ENCODE data around the gene FGF14.
"Not testable (repeated sequence)": the region's sequence is repeated elsewhere in the genome, so short reads cannot be mapped to it uniquely, and the experiment has no call there.

FGF14 gene

DNA sequence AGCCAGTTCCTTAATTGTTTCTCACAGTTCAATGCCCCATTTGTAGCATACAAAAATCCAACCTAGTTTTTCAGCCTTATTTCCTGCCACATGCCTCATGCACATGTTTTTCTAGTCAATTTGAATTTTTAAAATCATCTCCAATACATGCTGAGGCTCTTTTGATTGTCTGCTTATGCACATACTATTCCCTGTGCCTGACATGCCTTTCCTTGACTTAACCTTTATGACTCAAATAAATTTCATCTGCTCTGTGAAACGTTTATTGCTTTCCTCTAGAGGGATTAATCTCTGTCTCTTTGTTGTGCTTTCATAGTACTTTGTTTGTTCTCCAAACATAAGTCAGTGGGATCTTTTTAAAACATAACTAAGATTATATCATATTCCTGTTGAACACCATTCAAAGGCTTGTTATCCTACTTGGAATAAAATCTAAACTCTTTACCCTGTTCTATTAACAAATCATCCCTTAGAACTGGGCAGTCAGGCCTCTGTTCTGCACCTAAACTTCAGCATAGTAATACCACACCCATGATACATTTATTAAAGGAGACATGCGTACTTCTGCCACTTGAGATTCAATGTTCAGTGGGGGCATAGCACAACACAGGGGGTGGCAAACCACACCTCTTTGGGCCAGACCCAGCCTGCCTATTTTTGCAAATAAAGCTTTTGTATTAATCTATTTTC is 346.6 kb downstream of the FGF14 start:
- in situ Hi-C loops (cut with MboI; ENCODE audit: low sequenced_read_pairs), result no loop called here

GRCh38 chr13:102049853-102050252 is 352.0 kb downstream of the FGF14 start:
- in situ Hi-C loops (cut with MboI; ENCODE audit: low sequenced_read_pairs), result no loop called here

DNA sequence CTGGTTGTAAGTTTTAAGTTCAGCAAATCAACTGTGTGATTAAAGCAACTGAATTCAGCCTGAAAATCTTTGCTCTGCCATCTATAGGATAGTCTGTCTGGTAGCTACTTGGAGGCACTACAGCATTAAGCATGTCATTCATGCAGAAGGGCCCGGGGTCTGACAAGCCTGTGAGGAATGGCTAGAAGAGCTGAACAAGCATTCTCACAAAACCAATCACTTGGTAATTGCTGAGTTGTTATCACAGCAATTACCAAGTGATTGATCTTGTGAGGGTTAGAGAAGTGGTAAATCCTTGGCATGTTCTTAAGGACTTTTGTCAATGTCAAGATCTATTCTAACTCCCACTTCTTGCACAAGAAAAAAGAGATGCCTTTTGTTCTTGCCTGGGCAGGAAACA is 356.1 kb downstream of the FGF14 start:
- in situ Hi-C loops (cut with MboI; ENCODE audit: low sequenced_read_pairs), result no loop called here

- in situ Hi-C loops (cut with MboI; ENCODE audit: low sequenced_read_pairs), result no loop called here
These were observed 359.1 kb downstream of the FGF14 start for GRCh38 chr13:102042746-102043145.

- in situ Hi-C loops (cut with MboI; ENCODE audit: low sequenced_read_pairs), result no loop called here
These were observed 360.3 kb downstream of the FGF14 start for GRCh38 chr13:102041544-102041943.

DNA sequence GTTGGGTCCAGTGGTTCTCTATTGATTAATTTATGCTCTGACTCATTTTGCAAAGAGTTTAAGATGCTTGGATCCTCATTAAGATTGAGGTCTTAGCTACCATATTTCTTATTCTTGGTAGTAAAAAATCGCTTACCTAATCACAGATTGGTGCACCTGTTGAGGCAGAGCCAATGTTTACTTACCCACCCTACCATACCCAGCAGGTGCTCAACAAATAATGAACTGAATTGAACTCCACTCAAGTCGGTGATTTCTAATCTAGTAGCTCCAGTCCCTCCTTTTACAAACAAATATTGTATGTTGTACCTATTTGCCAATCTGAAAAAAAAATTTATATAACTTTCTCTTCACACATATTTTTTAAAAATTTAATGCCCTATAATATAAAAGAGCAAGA is 361.0 kb downstream of the FGF14 start:
- in situ Hi-C loops (cut with MboI; ENCODE audit: low sequenced_read_pairs), result no loop called here

DNA sequence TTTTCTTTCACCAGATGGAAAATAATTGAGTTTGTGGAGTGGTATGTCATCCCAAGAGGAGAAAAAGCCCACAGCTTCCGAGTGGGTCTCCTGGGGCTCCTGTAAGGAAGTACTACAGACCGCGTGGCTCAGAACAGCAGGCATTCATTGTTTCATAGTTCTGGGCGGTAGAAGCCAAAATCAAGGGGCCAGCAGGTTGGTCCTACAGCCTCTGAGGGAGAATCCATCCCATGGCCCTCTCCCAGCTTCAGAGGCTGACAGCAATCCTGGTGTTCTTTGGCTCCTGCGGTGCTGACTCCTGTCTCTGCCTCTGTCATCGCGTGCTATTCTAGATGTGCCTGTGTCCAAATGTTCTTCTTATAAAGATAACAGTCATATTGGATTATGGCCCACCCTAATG is 362.6 kb downstream of the FGF14 start:
- in situ Hi-C loops (cut with MboI; ENCODE audit: low sequenced_read_pairs), result no loop called here

- in situ Hi-C loops (cut with MboI; ENCODE audit: low sequenced_read_pairs), result no loop called here
These were observed 363.1 kb downstream of the FGF14 start for GRCh38 chr13:102038787-102039186.

DNA sequence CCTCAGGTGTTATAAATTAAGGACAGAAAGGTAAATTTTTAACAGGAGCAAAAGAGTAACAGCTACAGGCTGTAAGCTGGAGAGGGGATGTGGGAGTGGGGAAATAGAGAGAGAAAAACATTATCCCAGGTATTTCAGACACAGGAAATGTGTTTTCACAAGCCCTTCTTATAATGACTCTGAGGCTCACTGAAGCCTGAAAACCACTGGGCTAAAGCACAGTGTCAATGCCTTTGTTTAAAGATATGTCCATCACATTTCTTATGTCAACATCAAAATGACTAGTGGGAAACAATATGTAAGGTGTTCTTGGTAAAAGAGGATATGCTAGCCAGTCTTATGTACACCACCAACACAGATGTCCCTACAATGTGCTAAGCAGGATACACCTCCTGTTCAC is 365.9 kb downstream of the FGF14 start:
- in situ Hi-C loops (cut with MboI; ENCODE audit: low sequenced_read_pairs), result no loop called here

GRCh38 chr13:102033857-102034331 is 368.0 kb downstream of the FGF14 start:
- in situ Hi-C loops (cut with MboI; ENCODE audit: low sequenced_read_pairs), result no loop called here

DNA sequence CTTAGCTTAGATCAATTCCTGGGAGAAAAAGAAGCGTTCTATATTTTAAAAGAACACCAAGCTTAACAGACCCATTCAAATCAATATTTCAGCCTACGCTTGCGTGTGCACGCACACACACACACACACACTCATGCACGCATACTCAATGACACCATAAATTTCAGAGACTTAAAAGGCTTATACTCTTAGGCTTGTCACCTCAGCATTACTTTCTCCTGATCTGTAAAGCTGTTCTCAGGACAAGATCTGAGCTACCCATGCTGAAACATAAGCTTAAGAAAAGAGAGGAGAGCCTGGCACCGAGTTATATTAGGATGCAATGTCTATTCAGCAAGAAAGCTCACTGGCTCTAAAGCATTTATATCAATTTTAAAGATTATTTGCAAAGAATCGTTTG is 368.5 kb downstream of the FGF14 start:
- in situ Hi-C loops (cut with MboI; ENCODE audit: low sequenced_read_pairs), result no loop called here

DNA sequence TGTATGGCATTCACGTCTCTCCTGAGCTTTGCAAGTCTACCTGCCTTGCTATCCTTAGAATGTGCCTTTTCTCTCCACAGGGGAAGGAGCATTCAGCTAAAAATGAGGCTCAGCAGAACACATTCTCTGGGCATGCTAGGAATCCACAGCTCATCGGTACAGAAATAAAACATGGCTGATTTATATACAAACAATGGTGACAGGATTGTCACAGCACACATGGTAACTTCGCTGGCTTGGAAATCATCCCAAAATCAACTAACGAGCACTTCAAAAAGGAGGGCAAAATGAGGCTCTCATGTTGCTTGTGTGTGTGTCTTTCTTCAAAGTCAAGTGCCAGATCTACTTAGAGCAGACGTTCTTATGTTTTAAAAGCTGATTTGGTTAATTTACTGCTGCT is 373.0 kb downstream of the FGF14 start:
- in situ Hi-C loops (cut with MboI; ENCODE audit: low sequenced_read_pairs), result no loop called here

GRCh38 chr13:102028206-102028605 is 373.6 kb downstream of the FGF14 start:
- in situ Hi-C loops (cut with MboI; ENCODE audit: low sequenced_read_pairs), result no loop called here

- in situ Hi-C loops (cut with MboI; ENCODE audit: low sequenced_read_pairs), result no loop called here
These were observed 380.1 kb downstream of the FGF14 start for GRCh38 chr13:102021777-102022176.

DNA sequence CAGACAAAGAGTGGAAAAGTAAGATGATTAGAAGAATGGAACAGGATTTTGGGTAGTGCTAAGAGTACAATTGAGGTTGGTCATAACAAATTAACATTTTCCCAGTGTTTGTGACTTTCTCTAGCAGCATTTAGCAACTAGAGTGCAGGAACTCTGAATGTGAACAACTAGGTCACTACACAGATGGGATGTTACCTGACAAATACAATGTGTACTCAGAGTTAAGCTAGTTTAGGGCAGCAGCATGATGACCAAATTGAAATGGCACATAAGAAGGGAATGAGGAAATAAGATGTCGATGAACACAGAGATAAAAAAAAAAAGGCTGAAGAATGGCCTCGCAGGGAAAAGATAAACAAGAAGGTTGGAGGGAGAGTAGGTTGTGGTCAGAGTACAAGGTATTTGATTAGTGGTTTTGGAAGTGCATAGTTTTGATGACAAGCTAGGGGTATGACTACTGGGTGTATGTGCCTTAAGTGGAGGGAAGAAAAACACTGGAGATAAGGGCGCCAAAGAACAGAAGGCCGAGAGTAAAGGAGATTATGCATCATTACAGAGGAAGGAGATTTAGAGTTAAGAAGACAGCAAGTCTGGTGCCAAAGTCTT is 381.1 kb downstream of the FGF14 start:
- in situ Hi-C loops (cut with MboI; ENCODE audit: low sequenced_read_pairs), result no loop called here

GRCh38 chr13:102018716-102019115 is 383.1 kb downstream of the FGF14 start:
- in situ Hi-C loops (cut with MboI; ENCODE audit: low sequenced_read_pairs), result no loop called here

DNA sequence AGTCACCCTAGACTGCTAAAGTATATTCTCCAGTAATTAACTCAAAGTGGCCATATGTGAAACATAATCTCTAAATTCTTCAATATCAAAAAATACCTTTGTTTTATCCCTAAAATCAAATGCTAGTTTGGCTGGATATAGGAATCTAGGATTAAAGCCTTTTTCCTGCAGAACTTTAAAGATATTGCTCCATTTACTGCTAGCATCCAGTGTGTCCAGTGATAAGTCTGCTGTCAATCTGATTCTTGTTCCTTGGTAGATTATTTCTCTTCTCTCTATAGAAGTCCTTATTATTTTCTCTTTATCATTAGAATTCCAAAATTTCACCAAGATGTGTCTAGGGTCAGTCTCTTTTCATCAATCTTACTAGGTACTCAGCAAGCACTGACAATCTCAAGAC is 384.6 kb downstream of the FGF14 start:
- in situ Hi-C loops (cut with MboI; ENCODE audit: low sequenced_read_pairs), result no loop called here

DNA sequence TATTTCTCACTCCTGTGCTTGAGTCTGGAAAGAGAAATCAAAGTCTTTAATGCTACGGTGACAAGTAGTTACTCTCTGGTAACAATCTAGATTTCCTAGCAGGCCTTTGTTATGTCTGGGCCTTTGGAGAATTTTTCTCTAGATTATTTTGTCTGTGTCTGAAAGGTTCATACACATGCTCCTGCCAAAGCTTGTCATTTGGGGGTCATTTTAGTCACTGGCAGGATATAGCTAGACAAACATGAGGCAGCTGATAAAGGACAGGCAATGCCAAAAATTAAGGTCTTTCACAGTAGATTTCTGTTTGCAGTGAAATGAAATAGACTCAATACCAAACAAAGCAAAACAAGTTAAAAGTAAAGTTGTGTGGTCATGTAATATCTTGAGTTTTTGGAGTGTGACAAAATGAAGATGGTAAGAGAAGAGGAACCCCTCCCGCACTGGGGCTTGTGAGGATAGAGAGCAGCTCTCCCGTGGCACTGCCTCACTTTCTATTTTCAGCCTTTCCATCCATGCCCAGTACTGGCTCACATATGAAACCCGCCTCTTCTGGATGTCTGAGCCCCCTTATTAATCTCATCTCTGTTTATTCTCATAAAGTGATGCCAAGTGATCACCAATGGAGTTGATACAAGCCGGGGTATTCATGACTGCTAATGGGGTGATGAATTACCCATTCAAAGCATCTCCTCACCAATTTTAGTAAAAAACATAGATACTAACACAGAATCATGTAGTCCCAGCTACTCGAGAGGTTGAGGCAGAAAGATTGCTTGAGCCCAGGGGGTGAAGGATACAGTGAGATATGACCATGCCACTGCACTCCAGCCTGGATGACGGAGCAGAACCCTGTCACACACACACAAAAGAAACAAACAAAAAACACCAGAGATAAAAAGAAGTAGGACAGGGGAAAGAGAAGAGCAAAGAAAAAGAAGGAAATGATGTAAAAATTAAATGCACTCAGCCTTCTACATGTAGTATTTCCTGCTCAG is 389.3 kb downstream of the FGF14 start:
- in situ Hi-C loops (cut with MboI; ENCODE audit: low sequenced_read_pairs), result no loop called here

DNA sequence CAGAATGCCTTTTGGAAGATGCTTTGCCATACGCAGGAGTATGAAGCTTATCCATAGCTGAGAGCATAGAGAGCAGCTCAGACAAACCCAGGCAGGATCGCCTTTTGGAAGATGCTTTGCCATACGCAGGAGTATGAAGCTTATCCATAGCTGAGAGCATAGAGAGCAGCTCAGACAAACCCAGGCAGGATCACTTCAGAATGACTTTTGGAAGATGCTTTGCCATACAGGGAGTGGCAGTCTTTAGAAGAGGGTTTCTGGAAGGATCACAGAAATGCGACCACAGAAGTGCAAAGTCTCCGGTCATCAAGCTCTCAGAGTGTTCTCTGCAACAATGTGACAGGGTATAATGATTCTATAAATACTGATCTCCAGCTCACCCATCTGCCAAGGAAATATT is 390.4 kb downstream of the FGF14 start:
- in situ Hi-C loops (cut with MboI; ENCODE audit: low sequenced_read_pairs), result not testable (repeated sequence)

DNA sequence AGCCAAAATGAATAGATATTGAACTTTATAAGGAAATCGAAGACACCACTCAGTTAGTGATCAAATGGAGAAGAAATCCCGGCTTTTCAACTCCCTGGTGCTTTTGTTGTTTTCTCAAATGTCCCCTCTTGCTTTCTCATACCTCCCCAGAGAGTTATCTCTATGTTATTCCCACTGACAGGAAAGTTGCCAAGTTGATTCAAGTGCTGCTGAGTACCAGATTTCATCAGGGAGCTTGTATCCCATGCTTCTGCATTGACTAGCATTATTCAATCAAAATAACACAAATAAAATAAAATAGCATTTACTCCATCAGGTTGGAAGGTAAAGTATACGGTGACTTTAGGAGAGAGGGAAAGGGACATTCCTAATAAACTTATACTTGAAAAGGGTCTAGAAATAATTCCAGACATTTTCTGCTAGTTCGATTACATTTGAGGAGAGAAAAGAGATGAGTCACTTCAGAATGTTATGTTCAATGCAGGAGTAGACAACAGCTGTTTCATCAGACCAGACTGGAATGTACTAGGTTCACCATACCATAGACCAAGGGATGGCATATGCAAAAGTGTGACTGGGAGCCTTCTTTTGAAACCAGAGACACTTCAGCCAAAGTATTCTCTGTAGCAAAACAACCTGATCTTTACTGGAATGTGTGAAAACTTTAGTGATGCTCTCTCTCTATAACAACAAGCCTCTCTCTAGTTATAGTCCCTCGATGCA is 397.8 kb downstream of the FGF14 start:
- in situ Hi-C loops (cut with MboI; ENCODE audit: low sequenced_read_pairs), result no loop called here

DNA sequence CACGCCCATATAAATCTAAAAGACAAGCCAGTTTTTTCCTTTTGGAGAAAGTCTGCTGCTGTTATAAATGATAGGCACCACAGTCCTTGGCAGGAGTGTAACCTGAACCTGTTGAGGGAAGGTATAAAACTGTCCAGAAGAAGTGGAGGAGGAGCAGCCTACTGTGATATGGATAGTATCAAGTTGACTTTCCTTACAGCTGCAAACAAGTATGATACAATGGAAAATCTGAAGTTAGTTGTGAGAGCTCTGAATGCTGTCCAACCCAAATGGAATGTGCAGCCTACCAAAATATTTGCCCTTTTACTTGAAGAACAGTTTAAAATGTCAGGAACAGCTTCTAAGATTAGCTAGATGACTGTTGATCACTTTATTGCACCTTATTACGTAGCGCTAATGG is 399.6 kb downstream of the FGF14 start:
- in situ Hi-C loops (cut with MboI; ENCODE audit: low sequenced_read_pairs), result no loop called here

Measured in HL-60/S4 treated with retinoic acid at 250 ng/mL for 4 days and 3 days (cell line).